NCI-H748 (cell line): ENCODE results near the gene RPUSD2.
A peak's percentile ranks its signal among the peaks of the same experiment; 100 is the strongest.
"Not testable (repeated sequence)": the region's sequence is repeated elsewhere in the genome, so short reads cannot be mapped to it uniquely, and the experiment has no call there.

Experiments used
- DNase-seq: peaks from one replicate; lab custom pipeline; 2025; ENCODE audit not compliant: unreplicated experiment; lab: John Stamatoyannopoulos, UW

RPUSD2 gene

DNA sequence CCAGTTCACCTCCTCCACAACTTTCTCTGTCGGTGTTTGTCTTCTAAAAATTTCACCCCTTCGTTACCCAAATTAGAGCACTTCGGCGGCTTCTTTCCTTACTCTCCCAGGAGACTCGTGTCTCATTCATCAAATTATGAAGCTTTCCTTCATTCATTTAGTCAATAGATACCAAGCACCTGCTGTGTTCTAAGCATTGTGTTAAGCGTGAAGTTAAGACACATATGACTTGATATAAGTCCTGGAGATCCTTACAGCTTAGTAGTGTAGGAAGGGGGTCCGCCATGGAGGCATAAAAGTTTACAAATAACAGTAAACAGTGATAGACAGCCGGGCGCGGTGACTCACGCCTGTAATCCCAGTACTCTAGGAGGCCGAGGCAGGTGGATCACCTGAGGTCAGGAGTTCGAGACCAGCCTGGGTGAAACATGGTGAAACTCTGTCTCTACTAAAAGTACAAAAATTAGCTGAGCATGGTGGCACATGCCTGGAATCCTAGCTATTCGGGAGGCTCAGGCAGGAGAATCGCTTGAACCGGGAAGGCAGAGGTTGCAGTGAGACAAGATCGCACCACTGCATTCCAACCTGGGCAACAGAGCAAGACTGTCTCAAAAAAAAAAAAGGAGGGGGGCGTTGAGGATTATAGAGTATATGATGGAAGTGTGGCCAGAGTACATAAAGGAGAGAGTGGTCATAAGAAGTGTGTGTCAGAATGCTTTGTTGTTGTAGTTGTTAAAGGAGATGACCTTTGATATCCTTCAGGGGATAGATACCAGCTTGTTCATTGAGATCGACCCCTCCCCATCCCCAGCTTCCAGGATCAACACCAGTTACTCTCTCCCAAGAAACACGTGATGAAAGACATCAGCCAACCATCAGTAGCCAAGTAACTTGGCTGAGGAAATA is 3.5 kb upstream of the RPUSD2 start:
- no peak for DNase-seq

DNA sequence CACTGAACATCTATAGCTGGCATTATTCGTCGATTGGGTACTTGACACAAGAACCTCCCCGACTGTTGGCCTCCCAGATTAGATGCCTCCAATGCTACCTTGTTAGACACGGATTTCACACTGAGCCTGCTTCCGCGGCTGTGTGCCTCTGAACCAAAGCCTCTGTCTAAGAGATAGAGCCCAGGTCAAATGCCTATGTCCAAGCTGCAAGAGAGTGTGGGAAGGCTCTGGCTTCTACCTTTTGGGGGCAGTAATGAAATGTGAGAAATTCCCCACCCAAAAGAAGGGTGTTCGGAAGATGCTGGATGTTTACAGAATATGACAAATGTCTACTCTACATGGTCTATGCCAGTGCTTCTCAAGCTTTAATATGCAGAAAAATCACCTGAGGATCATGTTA is 2.0 kb upstream of the RPUSD2 start:
- DNase-seq, result no peak

DNA sequence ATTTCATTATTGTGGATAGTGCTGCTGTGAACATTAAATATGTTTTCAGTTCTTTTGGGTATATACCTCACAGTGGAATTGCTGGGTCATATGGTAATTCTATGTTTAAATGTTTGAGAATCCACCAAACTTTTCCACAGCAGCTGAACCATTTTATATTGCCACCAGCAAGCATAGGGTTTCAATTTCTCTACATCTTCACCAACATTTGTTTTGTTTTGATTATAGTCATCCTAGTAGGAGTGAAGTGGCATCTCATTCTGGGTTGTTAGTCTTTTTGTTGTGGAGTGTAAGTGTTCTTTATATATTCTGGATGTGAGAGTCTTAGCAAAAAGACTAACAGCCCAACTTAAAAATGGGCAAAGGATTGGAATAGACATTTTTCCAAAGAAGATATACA is 6.0 kb downstream of the RPUSD2 start:
- DNase-seq, result no peak

DNA sequence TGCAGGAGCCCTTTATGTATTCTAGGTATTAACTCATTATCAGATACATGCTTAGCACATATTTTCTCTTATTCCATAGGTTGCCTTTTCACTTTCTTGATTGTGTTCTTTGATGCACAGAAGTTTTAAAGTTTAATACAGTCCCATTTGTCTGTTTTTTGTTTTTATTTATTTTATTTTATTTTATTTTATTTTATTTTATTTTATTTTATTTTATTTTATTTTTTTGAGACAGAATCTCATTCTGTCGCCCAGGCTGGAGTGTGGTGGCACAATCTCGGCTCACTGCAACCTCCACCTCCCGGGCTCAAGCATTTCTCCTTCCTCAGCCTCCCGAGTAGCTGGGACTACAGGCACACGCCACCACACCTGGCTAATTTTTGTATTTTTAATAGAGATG is 7.8 kb downstream of the RPUSD2 start:
- not testable (repeated sequence) for DNase-seq

DNA sequence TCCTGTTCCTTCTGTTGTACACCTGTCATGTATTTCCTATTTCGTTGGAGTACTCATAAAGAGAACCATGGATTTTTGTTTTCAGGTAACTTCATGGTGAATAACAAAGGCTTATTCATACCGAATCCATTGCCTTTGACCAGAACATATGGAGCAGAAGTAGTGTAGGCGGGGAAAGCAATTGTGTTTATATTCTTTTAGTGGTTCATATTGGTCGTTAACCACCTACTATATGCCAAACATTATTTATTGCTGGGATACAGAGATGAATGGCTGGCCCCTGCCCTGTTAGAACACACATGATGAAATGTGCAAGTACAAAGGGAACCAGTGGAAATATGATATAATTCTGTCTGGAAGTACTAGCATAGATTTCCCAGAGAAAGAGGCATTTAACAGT is 9.8 kb downstream of the RPUSD2 start:
- DNase-seq, result no peak

DNA sequence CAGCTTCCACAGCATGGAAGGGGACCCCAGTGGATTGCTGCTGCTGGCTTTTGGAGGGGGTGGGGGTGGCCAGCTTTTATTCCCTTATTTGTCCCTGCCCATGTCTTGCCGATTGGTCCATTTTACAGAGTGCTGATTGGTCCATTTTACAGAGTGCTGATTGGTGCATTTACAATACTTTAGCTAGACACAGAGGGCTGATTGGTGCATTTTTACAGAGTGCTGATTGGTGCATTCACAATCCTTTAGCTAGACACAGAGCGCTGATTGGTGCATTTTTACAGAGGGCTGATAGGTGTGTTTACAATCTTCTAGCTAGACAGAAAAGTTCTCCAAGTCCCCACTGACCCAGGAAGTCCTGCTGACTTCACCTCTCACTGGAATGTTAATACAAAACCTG is 12.7 kb downstream of the RPUSD2 start:
- DNase-seq, result not testable (repeated sequence)

DNA sequence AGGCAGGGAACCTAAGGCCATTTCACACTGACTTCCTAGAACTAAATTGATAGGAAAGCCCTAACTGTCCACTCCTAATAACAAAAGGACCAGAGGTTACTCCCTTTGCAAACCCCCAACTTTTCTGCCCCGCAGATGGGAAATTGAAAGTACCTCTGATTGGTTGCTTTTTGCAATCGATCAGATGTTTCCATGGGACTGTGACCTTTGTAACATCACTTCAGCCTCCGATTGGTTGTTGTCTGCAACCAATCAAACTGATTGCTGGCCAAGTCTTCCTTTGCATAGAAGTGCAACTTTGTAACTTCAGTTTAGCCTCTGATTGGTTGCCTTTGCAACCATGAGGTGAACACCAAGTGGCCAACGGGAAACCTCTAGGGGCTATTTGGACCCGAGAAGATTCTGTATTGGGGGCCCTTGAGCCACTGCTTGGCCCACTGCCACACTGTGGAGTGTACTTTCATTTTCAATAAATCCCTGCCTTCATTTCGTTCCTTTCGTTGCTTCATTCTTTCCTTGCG is 13.7 kb downstream of the RPUSD2 start:
- DNase-seq, result peak; percentile 48

DNA sequence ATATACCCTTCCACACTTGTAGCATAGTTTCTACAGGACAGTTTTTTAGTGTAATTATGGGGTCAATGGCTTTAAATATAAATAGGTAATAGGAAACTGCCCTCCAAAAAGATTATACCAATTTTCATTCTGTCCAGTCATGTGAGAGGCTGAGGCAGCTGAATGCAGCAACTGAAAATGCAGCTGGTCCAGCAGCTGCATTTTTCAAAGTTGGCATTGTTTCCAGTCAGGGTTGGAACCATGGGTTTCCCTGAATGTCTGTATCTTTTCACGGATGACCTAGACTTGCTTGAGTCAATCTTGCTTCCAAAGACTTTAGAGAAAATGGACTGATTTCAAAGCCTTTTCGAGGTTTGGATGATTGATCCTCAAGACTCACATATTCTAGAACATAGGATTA is 15.1 kb downstream of the RPUSD2 start:
- no peak for DNase-seq

DNA sequence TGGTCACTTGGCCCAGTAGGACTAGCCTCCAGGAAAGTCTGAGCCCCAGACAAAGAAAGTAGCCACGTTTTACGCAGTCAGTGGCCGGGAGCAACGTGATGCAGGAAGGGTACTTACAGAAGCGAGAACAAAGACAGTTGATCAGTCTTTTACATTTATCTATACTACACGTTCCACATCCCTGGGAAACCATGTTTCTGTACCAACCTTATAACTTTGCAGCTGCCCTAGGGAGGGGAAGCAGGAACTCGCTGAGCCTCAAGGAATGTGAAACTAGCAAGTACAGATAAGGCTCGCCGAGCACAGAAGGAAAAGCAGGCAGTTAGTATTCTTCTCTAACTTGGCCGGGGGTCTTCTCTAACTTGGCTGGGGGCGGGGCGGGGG is 21.6 kb downstream of the RPUSD2 start:
- DNase-seq, result no peak

DNA sequence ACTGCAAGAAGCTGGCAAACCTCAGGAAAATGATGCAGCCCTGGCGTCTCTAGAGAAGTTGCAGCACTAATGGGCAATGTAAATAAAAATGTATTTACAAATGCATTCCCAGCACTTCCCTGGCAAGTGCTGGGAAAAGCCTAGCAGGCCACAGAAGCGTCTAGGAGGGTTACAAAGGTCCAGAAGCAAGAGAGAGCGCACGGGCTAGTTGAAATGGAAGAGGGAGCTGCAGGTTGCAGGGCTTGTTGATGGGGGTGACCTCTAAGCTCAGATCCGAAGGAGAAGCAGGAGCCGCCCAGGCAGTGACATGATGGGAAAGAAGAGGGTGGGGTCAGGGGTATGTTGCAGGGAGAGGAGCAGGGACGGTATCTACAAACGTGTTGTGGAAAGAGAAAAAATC is 22.3 kb downstream of the RPUSD2 start:
- DNase-seq, result peak; percentile 24

DNA sequence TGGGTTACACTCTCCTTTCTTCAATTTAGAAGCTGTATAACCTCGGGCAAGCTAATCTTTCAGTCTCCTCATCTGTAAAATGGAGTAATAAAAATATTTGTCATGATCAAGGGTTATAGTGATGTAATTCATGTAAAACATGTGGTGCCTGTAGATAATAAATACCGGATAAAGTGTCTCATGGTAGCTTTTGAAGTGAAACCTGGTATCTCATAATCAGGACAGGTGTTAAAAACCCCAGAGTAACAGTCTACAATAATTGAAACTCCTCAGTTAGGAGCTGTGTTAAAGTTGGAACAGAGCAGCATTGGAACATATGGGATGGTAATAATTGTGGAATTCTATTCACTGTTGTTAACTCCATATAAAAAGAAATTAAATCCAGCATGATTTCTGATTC is 24.1 kb downstream of the RPUSD2 start:
- no peak for DNase-seq

DNA sequence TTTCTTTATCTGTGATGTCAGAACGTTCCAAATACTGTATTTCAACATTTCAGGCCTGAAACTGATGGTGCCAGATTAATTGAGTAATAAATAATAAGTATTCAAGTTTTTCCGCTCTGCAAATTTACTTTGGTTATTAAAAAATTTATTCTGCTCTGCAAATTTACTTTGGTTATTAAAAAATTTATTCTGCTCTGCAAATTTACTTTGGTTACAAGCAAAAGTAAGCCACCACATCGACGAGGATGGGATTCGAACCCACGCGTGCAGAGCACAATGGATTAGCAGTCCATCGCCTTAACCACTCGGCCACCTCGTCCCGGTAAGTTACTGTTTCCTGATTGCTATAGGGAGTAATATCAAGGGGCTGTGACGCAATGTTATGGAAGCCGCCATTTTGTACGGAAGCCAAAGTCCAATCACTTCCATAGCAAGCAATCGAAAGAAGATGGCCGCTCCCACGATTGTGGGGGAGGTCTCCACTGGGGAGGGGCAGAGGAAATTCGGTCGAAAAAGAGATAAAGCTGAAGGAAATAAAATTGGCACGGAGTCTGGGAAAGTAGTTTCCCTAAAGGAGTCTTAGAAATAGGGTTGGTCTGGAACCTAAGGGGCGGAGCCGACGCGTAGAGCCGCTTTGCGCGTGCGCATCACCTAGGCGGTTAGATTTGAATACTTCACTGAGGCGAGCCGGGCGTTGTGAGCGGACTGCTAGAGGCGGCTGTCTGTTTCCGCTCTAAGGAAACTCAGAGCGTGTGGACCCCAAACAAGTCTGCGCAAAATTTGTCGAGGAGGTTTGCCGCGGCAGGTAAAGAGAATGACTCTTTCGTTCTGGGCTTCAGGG is 24.7 kb downstream of the RPUSD2 start, which contains the start of gene KNL1:
TSS of gene KNL1 (plus strand) at position 662 of the 841 bp plus-strand sequence. CDS start 8,683 bp downstream, outside the sequence.
- peak; percentile 89 for DNase-seq

DNA sequence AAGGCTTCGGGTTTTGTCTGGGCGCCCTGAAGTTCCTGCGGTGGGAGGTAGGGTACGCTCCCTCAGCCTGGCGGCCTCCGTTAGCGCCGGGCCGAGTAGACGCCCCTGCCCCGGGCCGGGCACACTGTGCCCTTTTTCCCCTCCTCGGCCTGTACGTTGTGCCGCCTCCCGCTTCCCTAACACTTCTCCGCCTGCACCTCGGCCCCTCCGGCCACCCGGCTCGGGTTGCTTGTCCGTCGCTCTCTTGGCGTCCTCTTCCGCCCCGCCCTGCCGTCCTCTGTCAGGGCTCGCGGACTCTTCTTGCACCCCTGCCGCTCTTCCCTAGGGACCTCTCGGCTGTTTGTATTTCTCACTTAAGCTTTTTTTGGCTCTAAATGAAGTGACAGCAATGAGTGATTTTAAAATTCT is 25.3 kb downstream of the RPUSD2 start:
- DNase-seq, result peak; percentile 69

DNA sequence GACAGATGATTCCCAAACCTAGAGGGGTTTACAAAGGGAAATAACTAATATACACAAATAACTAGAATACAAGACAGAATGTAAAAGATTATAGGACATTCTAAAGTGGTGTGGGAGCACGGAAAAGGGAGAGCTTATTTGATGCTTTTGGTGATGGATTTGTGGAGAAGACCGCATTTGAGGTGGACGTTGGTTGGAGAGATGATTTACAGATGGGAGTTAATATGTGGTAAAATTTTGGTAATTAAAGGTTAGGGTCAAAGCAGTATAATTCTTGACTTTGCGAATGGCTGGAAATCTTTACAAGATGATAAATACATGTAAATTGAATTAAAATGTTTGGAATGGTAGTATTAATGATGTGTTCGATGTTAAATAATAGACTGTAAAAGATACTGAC is 26.1 kb downstream of the RPUSD2 start:
- no peak for DNase-seq

DNA sequence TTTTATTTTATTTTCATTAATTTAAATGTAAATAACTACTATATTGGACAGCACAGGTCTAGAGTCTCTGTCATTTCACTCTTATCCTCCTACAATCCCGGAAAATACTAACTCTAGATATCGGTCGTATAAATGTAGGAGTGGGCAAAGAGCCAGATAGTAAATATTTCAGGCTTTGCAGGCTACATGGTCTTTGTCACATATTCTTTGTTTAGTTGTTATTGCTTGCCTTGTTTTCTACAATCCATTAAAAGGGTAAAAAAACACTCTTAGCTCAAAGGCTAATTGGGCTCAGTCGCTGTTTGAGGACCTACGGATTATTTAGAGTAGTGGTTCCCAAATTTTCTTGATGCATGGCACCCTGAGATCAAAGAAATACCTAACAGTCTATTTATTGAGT is 26.7 kb downstream of the RPUSD2 start:
- peak; percentile 60 for DNase-seq

DNA sequence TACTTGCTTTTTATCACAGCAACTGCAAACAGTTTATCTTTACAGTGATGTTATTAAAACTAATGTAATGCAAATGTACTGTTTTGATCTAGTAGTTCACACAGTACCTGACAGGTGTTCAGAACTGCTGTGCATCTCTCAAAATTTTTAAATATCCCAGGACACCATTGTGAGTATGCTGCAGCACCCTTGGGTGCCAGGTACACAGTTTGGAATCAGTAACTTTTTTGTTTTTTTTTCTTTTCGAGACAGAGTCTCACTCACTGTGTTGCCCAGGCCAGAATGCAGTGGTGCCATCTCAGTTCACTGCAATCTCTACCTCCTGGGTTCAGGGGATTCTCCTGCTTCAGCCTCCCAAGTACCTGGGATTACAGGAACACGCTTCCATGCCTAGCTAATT is 27.9 kb downstream of the RPUSD2 start:
- DNase-seq, result no peak

DNA sequence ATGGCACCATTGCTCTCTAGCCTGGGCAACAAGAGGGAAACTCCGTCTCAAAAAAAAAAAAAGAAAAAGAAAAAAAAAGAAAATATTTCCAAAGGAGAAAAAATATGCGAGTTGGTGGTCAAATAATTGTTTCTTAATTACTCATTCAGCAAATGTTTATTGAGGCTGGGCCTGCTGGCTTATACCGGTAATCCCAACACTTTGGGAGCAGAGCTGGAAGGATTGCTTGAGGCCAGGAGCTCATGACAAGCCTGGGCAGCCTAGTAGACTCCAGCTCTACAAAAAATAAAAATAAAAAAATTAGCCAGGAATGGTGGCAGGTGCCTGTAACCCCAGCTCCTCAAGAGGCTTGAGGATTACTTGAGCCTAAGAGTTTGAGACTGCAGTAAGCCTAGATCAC is 29.0 kb downstream of the RPUSD2 start:
- no peak for DNase-seq

DNA sequence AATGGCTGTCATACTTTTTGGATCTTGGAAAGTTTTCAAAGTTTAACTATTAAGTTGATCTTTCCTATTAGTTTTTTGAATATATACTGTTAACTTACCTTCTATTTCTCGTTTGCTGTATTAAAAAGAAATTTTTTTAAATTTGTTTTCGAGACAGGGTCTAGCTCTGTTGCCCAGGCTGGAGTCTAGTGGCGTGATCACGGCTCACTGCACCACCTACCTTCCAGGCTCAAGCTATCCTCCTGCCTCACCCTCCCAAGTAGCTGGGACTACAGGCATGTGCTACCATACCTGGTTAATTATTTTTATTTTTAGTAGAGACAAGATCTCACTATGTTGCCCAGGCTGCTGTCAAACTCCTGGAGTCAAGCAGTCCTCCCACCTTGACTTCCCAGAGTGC is 29.6 kb downstream of the RPUSD2 start:
- DNase-seq, result no peak

DNA sequence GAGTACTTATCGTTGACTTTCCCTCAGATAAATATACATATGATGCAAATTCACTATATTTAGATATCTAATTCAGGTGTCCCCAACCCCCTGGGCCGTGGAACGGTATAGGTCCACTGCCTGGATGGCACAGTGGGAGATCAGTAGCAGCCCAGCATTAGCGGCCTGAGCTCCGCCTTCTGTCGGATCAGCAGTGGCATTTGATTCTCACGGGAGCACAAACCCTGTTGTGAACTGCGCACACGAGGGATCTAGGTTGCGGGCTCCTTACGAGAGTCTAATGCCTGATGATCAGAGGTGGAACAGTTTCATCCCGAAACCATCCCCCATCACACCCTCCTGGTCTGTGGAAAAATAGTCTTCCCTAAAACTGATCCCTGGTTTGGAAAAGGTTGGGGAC is 31.9 kb downstream of the RPUSD2 start:
- DNase-seq, result no peak

DNA sequence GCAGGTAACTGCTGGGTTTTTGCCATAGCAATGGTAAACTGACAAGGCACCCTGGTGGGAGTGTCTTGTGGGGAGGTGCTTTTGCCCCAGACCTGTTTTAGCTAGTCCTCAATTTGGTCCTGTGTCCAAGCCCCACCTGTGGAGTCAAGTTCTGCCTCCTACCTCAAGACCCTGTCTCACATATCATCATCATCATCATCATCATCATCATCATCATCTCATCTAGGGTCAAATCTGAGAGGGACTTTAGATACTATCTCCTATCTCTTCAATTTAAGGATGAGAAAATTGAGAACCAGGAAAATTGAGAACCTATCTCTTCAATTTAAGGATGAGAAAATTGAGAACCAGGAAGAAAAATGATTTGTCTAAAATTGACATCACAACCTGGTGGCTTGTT is 34.8 kb downstream of the RPUSD2 start:
- no peak for DNase-seq

DNA sequence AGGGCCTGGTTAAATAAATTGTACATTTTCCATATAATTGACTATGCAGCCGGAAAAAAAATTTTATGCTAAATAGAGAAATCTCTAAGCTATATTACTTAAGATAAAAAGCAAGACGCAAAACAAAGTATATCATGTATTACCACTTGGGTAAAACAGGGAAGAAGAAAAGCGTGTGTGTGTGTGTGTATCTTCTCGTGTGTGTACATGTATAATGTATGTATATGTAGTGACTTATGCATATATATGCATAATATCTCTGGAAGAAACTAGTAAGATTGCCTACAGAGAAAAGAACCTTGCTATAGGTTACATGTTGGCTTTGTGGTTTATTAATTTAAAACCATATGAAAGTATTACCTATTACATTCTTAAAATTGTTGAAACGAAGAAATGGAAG is 44.0 kb downstream of the RPUSD2 start:
- DNase-seq, result no peak

DNA sequence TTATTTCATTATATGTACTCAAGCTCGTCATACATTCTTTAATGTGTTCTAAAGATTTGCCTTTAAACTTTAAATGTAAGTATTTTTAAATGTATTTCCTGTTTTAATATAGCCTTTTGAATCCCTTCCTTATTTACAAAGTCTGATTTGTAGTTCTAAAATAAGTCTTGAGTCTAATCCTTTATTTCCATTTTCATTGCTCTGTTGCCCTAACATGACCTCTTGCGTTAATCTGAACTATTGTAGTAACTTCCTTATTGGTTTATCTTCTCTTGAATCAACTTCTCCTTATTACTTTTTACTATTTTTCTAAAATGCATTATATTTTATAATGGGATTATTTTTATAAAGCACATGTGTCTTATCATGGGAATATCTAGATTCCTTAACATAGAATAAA is 48.9 kb downstream of the RPUSD2 start:
- no peak for DNase-seq
